Measurements from ENCODE around the gene ADRM1. TPM values are rescaled to one million over a fixed set of nuclear protein-coding genes. Genes with fewer than 3 reads are reported as not detected.

Gene ADRM1
- 63.5 and 66.2 TPM in 2 replicates for total RNA-seq

GRCh38 chr20:62302341-62303061, at the start of gene ADRM1:
Gene ADRM1 (plus strand): TSS chr20:62302997. CDS start chr20:62303569, 572 bp downstream.

Other genes starting within 250 kb of the ADRM1 start
- gene TAF4, start 237.1 kb upstream of the ADRM1 start, total RNA-seq: 2.7 and 3.0 TPM in 2 replicates
- gene LSM14B, start 180.5 kb upstream of the ADRM1 start, total RNA-seq: 44.8 and 47.5 TPM in 2 replicates
- 311 and 391 TPM in 2 replicates for gene PSMA7, start 159.6 kb upstream of the ADRM1 start, total RNA-seq
- 8.0 and 11.5 TPM in 2 replicates for gene SS18L1, start 159.2 kb upstream of the ADRM1 start, total RNA-seq
- gene MTG2, start 120.0 kb upstream of the ADRM1 start, total RNA-seq: 19.9 and 20.7 TPM in 2 replicates
- gene HRH3, start 82.7 kb upstream of the ADRM1 start, total RNA-seq: not detected in 2 replicates
- gene OSBPL2, start 64.5 kb upstream of the ADRM1 start, total RNA-seq: 24.3 and 26.3 TPM in 2 replicates
- gene LAMA5, start 64.3 kb downstream of the ADRM1 start, total RNA-seq: 6.4 and 12.5 TPM in 2 replicates
- gene RPS21, start 84.1 kb downstream of the ADRM1 start, total RNA-seq: 1,716 and 2,994 TPM in 2 replicates
- gene CABLES2, start 104.3 kb downstream of the ADRM1 start, total RNA-seq: 0.47 and 0.60 TPM in 2 replicates
- gene RBBP8NL, start 124.5 kb downstream of the ADRM1 start, total RNA-seq: not detected in 2 replicates
- gene GATA5, start 173.0 kb downstream of the ADRM1 start, total RNA-seq: not detected in 2 replicates